Calu3 (cell line): Measurements from ENCODE around the gene COPE. TPM values are rescaled to one million over a fixed set of nuclear protein-coding genes. Genes with fewer than 3 reads are reported as not detected.

Source experiments
- BruUV-seq: library from RNA; stranded (reverse); fragments of 400-500 nt; replicated peaks from 2 replicates; lab custom pipeline; 2021; lab: Mats Ljungman, UMichigan
- CTCF ChIA-PET: fragments of 300-600 bp; sonication (Branson Sonifier 250); formaldehyde crosslinking; loops from one replicate; lab custom pipeline; 2022; ENCODE audit warnings: antibody characterized with exemption; lab: Charles Lee
- DNase-seq: peaks from one replicate; pipeline ENCODE4 v3.0.0; 2022
- H3K27ac Mint-ChIP-seq: one replicate; pipeline ENCODE4 v1.8.0; 2022; ENCODE audit warnings: mixed read lengths; ENCODE audit not compliant: unreplicated experiment
- H3K27me3 Mint-ChIP-seq: one replicate; pipeline ENCODE4 v1.8.0; 2022; ENCODE audit warnings: mixed read lengths; ENCODE audit not compliant: unreplicated experiment
- H3K36me3 Mint-ChIP-seq: one replicate; pipeline ENCODE4 v1.8.0; 2022; ENCODE audit warnings: mild to moderate bottlenecking, moderate library complexity, mixed read lengths; ENCODE audit not compliant: insufficient read depth, unreplicated experiment
- H3K4me1 Mint-ChIP-seq: one replicate; pipeline ENCODE4 v1.8.0; 2022; ENCODE audit warnings: mild to moderate bottlenecking, low read depth, mixed read lengths; ENCODE audit not compliant: unreplicated experiment
- H3K4me3 Mint-ChIP-seq: one replicate; pipeline ENCODE4 v1.8.0; 2022; ENCODE audit warnings: mild to moderate bottlenecking, low read depth, moderate library complexity, mixed read lengths; ENCODE audit not compliant: unreplicated experiment
- H3K9me3 Mint-ChIP-seq: one replicate; pipeline ENCODE4 v1.8.0; 2022; ENCODE audit warnings: low read depth, mixed read lengths; ENCODE audit not compliant: unreplicated experiment
- CTCF ChIP-seq: fragments of 200-600 bp; IDR thresholded peaks from one replicate; pipeline ENCODE4 v1.8.0; 2022; ENCODE audit warnings: antibody characterized with exemption; ENCODE audit not compliant: unreplicated experiment
- intact Hi-C: fragments of 100-400 bp; cut with micrococcal nuclease; formaldehyde crosslinking; loops from one replicate; pipeline ENCODE4 v1.10.0; 2022; ENCODE audit not compliant: unreplicated experiment
- total RNA-seq: library from RNA; stranded (reverse); gene quantifications from 2 replicates; pipeline ENCODE4 v1.2.3, GENCODE V29; 2022

Gene COPE
- total RNA-seq, 1 experiment from 2014 or later, result 143 TPM

- intact Hi-C loops, result loop anchor here (5.0 kb wide), 1 partner anchor 93 kb away; no protein-coding TSS in a partner anchor
- DNase-seq, result no peak
- H3K36me3 Mint-ChIP-seq, result peaks cover 12% of the 10 kb centered on the region
- no peaks in the 10 kb centered on the region for H3K9me3 Mint-ChIP-seq
- no peaks in the 10 kb centered on the region for H3K27me3 Mint-ChIP-seq
- no TSS peak for BruUV-seq
- TF ChIP-seq CTCF, result no peak
- H3K4me3 Mint-ChIP-seq, result peak overlapping the region; percentile 63
- H3K4me1 Mint-ChIP-seq, result no peaks in the 10 kb centered on the region
- H3K27ac Mint-ChIP-seq, result no peak overlapping the region
- CTCF ChIA-PET, result interaction anchor here (1.1 to 1.2 kb wide), 2 partner anchors 21 to 92 kb away, joined by 3 to 4 read pairs; no protein-coding TSS in a partner anchor
These were observed 24.7 kb downstream of the COPE start for GRCh38 chr19:18894254-18895037.

- Mint-ChIP-seq H3K27ac (no peak overlapping the region), H3K4me3 (no peak overlapping the region), H3K36me3 (peaks cover 12% of the 10 kb centered on the region), H3K27me3 (no peaks in the 10 kb centered on the region), H3K4me1 (no peaks in the 10 kb centered on the region), H3K9me3 (no peaks in the 10 kb centered on the region)
- no peak for TF ChIP-seq CTCF
- intact Hi-C loops, result no loop called here
- no TSS peak for BruUV-seq
- CTCF ChIA-PET, result interaction anchor here (0.6 to 1.2 kb wide), 2 partner anchors 93 to 980 kb away, joined by 4 to 6 read pairs; no protein-coding TSS in a partner anchor
- DNase-seq, result no peak
These were observed 25.5 kb downstream of the COPE start for GRCh38 chr19:18893587-18894253.

GRCh38 chr19:18889949-18890745, 29.0 kb downstream of the COPE start:
- TF ChIP-seq CTCF, result no peak
- CTCF ChIA-PET, result no interaction called here
- intact Hi-C loops, result no loop called here
- Mint-ChIP-seq H3K9me3 (no peaks in the 10 kb centered on the region), H3K27me3 (no peaks in the 10 kb centered on the region), H3K4me3 (no peak overlapping the region), H3K27ac (no peak overlapping the region), H3K4me1 (no peaks in the 10 kb centered on the region), H3K36me3 (peaks cover 4% of the 10 kb centered on the region)
- no peak for DNase-seq
- BruUV-seq, result no TSS peak

GRCh38 chr19:18886972-18887371, 32.2 kb downstream of the COPE start:
- no peaks in the 10 kb centered on the region for H3K4me1 Mint-ChIP-seq
- H3K27ac Mint-ChIP-seq, result no peak overlapping the region
- H3K36me3 Mint-ChIP-seq, result no peaks in the 10 kb centered on the region
- no peaks in the 10 kb centered on the region for H3K9me3 Mint-ChIP-seq
- H3K4me3 Mint-ChIP-seq, result no peak overlapping the region
- CTCF ChIA-PET, result no interaction called here
- BruUV-seq, result no TSS peak
- no peak for DNase-seq
- intact Hi-C loops, result no loop called here
- H3K27me3 Mint-ChIP-seq, result no peaks in the 10 kb centered on the region
- TF ChIP-seq CTCF, result no peak
